DMS 273 (cell line): Measurements from ENCODE around the gene CACNA2D2.
A peak's percentile ranks its signal among the peaks of the same experiment; 100 is the strongest.

ENCODE experiments used
- DNase-seq: peaks from one replicate; lab custom pipeline; 2025; ENCODE audit not compliant: unreplicated experiment; lab: John Stamatoyannopoulos, UW

Gene CACNA2D2

GRCh38 chr3:50374363-50375257 is 128.8 kb downstream of the CACNA2D2 start:
- DNase-seq: no peak

GRCh38 chr3:50373146-50374051 is 130.0 kb downstream of the CACNA2D2 start:
- no peak for DNase-seq

- peak; percentile 68 for DNase-seq
Measured at GRCh38 chr3:50372349-50372748, 131.1 kb downstream of the CACNA2D2 start.

GRCh38 chr3:50371133-50371685 is 132.2 kb downstream of the CACNA2D2 start:
- DNase-seq: no peak

- DNase-seq: peak; percentile 51
Measured at GRCh38 chr3:50370594-50370993, 132.8 kb downstream of the CACNA2D2 start.

- peak; percentile 20 for DNase-seq
Measured at GRCh38 chr3:50369012-50369670, 134.3 kb downstream of the CACNA2D2 start.

GRCh38 chr3:50365842-50366220 is 137.6 kb downstream of the CACNA2D2 start:
- no peak for DNase-seq

GRCh38 chr3:50365080-50365841 is 138.2 kb downstream of the CACNA2D2 start:
- DNase-seq: no peak

GRCh38 chr3:50364573-50365079 is 138.8 kb downstream of the CACNA2D2 start:
- no peak for DNase-seq

GRCh38 chr3:50359760-50360110 is 143.7 kb downstream of the CACNA2D2 start:
- DNase-seq: no peak

GRCh38 chr3:50358911-50359759 is 144.3 kb downstream of the CACNA2D2 start, which contains the start of gene TMEM115:
Gene TMEM115, minus strand, starts transcription at chr3:50359521. Its CDS starts 458 bp downstream, at chr3:50359063.
- peak; percentile 97 for DNase-seq

GRCh38 chr3:50358355-50358910 is 145.0 kb downstream of the CACNA2D2 start:
- DNase-seq: peak; percentile 31

GRCh38 chr3:50357481-50357880 is 146.0 kb downstream of the CACNA2D2 start:
- no peak for DNase-seq

- DNase-seq: peak; percentile 51
Measured at GRCh38 chr3:50356553-50356952, 146.9 kb downstream of the CACNA2D2 start.

GRCh38 chr3:50355829-50356552 is 147.4 kb downstream of the CACNA2D2 start:
- DNase-seq: no peak

- DNase-seq: no peak
Measured at GRCh38 chr3:50354850-50355249, 148.6 kb downstream of the CACNA2D2 start.

GRCh38 chr3:50354186-50354764 is 149.2 kb downstream of the CACNA2D2 start:
- no peak for DNase-seq
